Measurements from ENCODE around the gene PABPC1L.

PABPC1L gene

GRCh38 chr20:44900231-44900854 is 9.5 kb upstream of the PABPC1L start:
- no peak for DNase-seq (ENCODE audit: low read depth)

- DNase-seq (ENCODE audit: low read depth): no peak
Observed at GRCh38 chr20:44901974-44902373, 7.9 kb upstream of the PABPC1L start.

GRCh38 chr20:44904377-44904776 is 5.5 kb upstream of the PABPC1L start:
- DNase-seq (ENCODE audit: low read depth): no peak

GRCh38 chr20:44908987-44909871 is 631 bp upstream of the PABPC1L start:
- DNase-seq (ENCODE audit: low read depth): no peak

GRCh38 chr20:44910690-44911262 is 916 bp downstream of the PABPC1L start:
- DNase-seq (ENCODE audit: low read depth): no peak

GRCh38 chr20:44911264-44911921 is 1.5 kb downstream of the PABPC1L start:
- peak; percentile 19 for DNase-seq (ENCODE audit: low read depth)

GRCh38 chr20:44912189-44912588 is 2.3 kb downstream of the PABPC1L start:
- DNase-seq (ENCODE audit: low read depth): no peak

GRCh38 chr20:44914924-44915323 is 5.1 kb downstream of the PABPC1L start:
- DNase-seq (ENCODE audit: low read depth): no peak

- DNase-seq (ENCODE audit: low read depth): no peak
Observed at GRCh38 chr20:44916586-44916985, 6.7 kb downstream of the PABPC1L start.

GRCh38 chr20:44917399-44917798 is 7.5 kb downstream of the PABPC1L start:
- DNase-seq (ENCODE audit: low read depth): no peak

GRCh38 chr20:44918342-44918741 is 8.5 kb downstream of the PABPC1L start:
- no peak for DNase-seq (ENCODE audit: low read depth)

GRCh38 chr20:44918761-44919160 is 8.9 kb downstream of the PABPC1L start:
- no peak for DNase-seq (ENCODE audit: low read depth)

GRCh38 chr20:44921447-44921846 is 11.6 kb downstream of the PABPC1L start:
- DNase-seq (ENCODE audit: low read depth): no peak

- no peak for DNase-seq (ENCODE audit: low read depth)
Observed at GRCh38 chr20:44924541-44924940, 14.7 kb downstream of the PABPC1L start.

- no peak for DNase-seq (ENCODE audit: low read depth)
Observed at GRCh38 chr20:44928595-44928994, 18.7 kb downstream of the PABPC1L start.

- no peak for DNase-seq (ENCODE audit: low read depth)
Observed at GRCh38 chr20:44930517-44931168, 20.8 kb downstream of the PABPC1L start.

- DNase-seq (ENCODE audit: low read depth): no peak
Observed at GRCh38 chr20:44931911-44932310, 22.1 kb downstream of the PABPC1L start.

- DNase-seq (ENCODE audit: low read depth): no peak
Observed at GRCh38 chr20:44932916-44933315, 23.1 kb downstream of the PABPC1L start.

- no peak for DNase-seq (ENCODE audit: low read depth)
Observed at GRCh38 chr20:44936510-44936909, 26.6 kb downstream of the PABPC1L start.

- no peak for DNase-seq (ENCODE audit: low read depth)
Observed at GRCh38 chr20:44938637-44939036, 28.8 kb downstream of the PABPC1L start.

GRCh38 chr20:44941120-44941691 is 31.3 kb downstream of the PABPC1L start:
- DNase-seq (ENCODE audit: low read depth): no peak

All from activated T-helper 9 cell treated with anti-CD3 and anti-CD28 coated beads, Interleukin-2, amount 50 U/mL, for 16 hours (primary cell).